Measurements from ENCODE around the gene PTPRR.

The PTPRR gene

GRCh38 chr12:70910666-70911065, 9.9 kb downstream of the PTPRR start:
- DNase-seq: no peak

- no peak for DNase-seq
These were observed 11.6 kb downstream of the PTPRR start for GRCh38 chr12:70908978-70909377.

GRCh38 chr12:70907412-70907811, 13.1 kb downstream of the PTPRR start:
- DNase-seq: no peak

- DNase-seq: no peak
These were observed 24.6 kb downstream of the PTPRR start for GRCh38 chr12:70895956-70896355.

GRCh38 chr12:70892593-70892992, 27.9 kb downstream of the PTPRR start:
- no peak for DNase-seq

GRCh38 chr12:70890895-70891832, 29.4 kb downstream of the PTPRR start:
- DNase-seq: no peak

- no peak for DNase-seq
These were observed 34.6 kb downstream of the PTPRR start for GRCh38 chr12:70885956-70886355.

GRCh38 chr12:70883855-70884254, 36.7 kb downstream of the PTPRR start:
- no peak for DNase-seq

- no peak for DNase-seq
These were observed 39.8 kb downstream of the PTPRR start for GRCh38 chr12:70880744-70881143.

- DNase-seq: no peak
These were observed 43.6 kb downstream of the PTPRR start for GRCh38 chr12:70876952-70877351.

- no peak for DNase-seq
These were observed 44.9 kb downstream of the PTPRR start for GRCh38 chr12:70875628-70876027.

GRCh38 chr12:70854881-70855568, 65.5 kb downstream of the PTPRR start:
- DNase-seq: no peak

- DNase-seq: no peak
These were observed 66.4 kb downstream of the PTPRR start for GRCh38 chr12:70854138-70854537.

- no peak for DNase-seq
These were observed 67.2 kb downstream of the PTPRR start for GRCh38 chr12:70853326-70853725.

GRCh38 chr12:70852416-70853150, 68.0 kb downstream of the PTPRR start:
- DNase-seq: no peak

- DNase-seq: no peak
These were observed 71.1 kb downstream of the PTPRR start for GRCh38 chr12:70849265-70849960.

GRCh38 chr12:70847871-70848270, 72.7 kb downstream of the PTPRR start:
- no peak for DNase-seq

GRCh38 chr12:70845268-70845667, 75.3 kb downstream of the PTPRR start:
- DNase-seq: no peak

GRCh38 chr12:70843363-70843762, 77.2 kb downstream of the PTPRR start:
- no peak for DNase-seq

- DNase-seq: no peak
These were observed 77.6 kb downstream of the PTPRR start for GRCh38 chr12:70842942-70843341.

- DNase-seq: no peak
These were observed 78.4 kb downstream of the PTPRR start for GRCh38 chr12:70842136-70842535.

GRCh38 chr12:70840656-70841350, 79.7 kb downstream of the PTPRR start:
- no peak for DNase-seq

Measured in activated gamma-delta T cell (primary cell).